Activated CD4-positive, alpha-beta T cell treated with anti-CD3 and anti-CD28 coated beads, Interleukin-2, amount 50 U/mL, for 16 hours (primary cell): ENCODE measurements around the gene MYL3.
"Not testable (repeated sequence)": the region's sequence is repeated elsewhere in the genome, so short reads cannot be mapped to it uniquely, and the experiment has no call there.

Experiments
- DNase-seq: peaks from one replicate; pipeline ENCODE4 v3.0.0-alpha.2; 2020

Gene MYL3

GRCh38 chr3:46849045-46849631, 14.1 kb downstream of the MYL3 start:
- no peak for DNase-seq

DNA sequence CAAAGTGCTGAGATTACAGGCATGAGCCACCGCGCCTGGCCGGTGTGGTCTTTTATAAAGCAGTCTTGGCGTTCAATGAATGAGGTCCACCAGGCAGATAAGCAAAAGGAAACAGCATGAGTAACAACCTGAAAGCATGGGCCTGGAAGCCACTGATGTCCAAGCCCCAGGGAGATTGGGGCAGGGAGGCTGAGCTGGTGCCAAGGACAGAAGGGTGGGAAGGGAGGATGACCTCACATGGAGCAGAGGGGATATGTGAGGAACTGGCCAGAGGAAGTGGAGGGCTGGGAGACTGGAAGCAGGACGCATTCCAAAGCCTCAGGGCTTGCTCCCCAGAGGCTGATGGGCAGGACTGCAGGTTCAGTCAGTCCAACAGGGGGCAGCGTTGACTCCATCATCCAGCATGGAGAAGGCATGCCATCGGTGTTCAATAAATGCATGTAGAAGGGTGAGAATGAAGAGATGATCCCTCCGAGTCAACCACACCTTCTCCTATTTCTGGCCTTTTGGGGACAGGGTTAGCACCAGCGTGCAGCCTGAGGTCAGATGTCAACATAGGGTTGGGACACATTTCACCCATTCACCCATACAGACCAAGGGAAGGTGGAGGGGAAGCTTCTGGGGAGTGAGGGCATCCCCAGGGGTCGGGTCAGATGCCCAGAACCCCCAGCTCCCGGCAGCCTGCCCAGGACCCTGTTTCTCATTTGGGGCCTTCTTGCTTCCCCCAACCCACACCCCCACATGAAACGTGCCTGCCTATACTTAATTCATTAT, 14.8 kb downstream of the MYL3 start:
- DNase-seq: peak; percentile 40

- DNase-seq: no peak
Measured at GRCh38 chr3:46847744-46848143, 15.5 kb downstream of the MYL3 start.

- no peak for DNase-seq
Measured at GRCh38 chr3:46846624-46847542, 16.4 kb downstream of the MYL3 start.

- peak; percentile 70 for DNase-seq
Measured at GRCh38 chr3:46845860-46846623, 17.2 kb downstream of the MYL3 start.

- no peak for DNase-seq
Measured at GRCh38 chr3:46845397-46845859, 17.8 kb downstream of the MYL3 start.

GRCh38 chr3:46844881-46845312, 18.3 kb downstream of the MYL3 start:
- no peak for DNase-seq

- DNase-seq: no peak
Measured at GRCh38 chr3:46844397-46844796, 18.8 kb downstream of the MYL3 start.

GRCh38 chr3:46843508-46843907, 19.7 kb downstream of the MYL3 start:
- no peak for DNase-seq

GRCh38 chr3:46840491-46840890, 22.8 kb downstream of the MYL3 start:
- DNase-seq: no peak

GRCh38 chr3:46838301-46838700, 24.9 kb downstream of the MYL3 start:
- DNase-seq: no peak

- DNase-seq: no peak
Measured at GRCh38 chr3:46835491-46835890, 27.8 kb downstream of the MYL3 start.

DNA sequence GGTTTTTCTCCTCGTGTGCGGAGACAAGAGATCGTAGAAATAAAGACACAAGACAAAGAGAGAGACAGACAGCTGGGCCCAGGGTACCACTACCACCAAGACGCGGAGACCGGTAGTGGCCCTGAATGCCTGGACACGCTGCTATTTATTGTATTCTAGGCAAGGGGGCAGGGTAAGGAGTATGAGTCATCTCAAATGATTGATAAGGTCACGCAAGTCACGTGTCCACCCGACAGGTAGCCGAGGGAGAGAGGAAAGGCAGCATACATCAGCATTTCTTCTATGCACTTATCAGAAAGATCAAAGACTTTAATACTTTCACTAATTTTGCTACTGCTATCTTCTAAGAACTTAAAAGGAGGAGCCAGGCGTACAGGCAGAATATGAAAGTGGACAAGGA, 28.2 kb downstream of the MYL3 start:
- no peak for DNase-seq

GRCh38 chr3:46833346-46834300, 29.6 kb downstream of the MYL3 start:
- DNase-seq: no peak

DNA sequence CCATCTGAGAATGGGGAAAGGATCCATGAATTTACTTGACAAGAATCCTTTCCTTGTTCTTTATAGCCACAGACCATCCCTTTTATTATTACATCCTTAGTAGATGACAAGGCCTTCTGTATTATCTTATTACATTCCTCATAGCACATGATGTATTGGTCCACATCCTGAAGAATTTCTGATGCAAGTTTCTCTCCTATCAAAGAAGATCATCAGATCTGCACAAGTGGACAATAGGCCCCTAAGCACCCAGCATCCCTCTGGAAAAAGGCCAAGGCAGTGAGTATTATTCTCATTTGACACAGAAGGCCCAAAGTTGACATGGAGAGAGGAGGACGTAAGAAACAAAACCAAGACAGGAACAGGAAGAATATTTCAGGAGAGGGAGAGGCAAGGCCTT, 31.4 kb downstream of the MYL3 start:
- DNase-seq: no peak

- no peak for DNase-seq
Measured at GRCh38 chr3:46831316-46831715, 31.9 kb downstream of the MYL3 start.

DNA sequence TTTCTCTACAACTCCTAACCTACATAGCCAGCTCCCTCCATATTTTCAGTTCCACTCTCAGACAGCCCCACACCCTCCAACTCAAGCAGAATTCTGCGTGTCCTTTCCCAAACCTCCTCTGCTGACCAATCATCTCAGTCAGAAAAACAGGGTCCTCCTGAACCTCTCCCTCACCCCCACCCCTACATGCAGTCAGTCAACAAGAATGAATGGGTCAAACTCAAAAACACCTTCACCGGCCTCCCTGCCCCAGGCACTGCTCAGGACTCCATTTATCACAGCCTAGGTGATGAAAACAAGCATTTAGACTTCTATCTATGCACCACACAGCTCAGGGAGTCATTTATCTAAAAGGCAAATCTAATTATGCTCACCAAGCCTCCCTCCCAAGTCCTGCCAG, 32.4 kb downstream of the MYL3 start:
- DNase-seq: no peak

DNA sequence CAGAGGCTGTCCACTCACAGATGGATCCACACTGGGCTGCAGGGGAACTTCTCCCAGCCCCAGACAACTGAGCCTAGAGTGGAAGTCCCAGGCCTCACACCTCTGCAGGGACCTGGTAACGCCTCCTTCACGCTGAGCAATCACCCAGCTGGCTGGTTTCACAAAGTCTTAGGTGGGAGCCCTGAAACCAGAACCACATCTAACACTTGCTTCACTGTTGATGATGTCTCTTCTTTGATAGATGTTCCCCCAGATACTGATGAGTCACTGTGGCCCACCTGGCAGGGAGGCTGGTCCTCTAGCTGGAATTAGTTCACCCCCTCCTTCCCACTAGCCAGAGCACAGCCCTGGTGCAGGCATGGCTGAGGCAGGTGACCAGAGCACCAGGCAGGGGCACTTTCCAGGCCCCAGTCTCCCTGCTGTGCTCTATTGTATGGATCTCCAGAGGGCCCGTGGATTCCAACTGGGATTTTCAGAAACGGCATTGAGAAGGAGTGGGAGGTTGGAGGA, 33.5 kb downstream of the MYL3 start:
- peak; percentile 35 for DNase-seq

DNA sequence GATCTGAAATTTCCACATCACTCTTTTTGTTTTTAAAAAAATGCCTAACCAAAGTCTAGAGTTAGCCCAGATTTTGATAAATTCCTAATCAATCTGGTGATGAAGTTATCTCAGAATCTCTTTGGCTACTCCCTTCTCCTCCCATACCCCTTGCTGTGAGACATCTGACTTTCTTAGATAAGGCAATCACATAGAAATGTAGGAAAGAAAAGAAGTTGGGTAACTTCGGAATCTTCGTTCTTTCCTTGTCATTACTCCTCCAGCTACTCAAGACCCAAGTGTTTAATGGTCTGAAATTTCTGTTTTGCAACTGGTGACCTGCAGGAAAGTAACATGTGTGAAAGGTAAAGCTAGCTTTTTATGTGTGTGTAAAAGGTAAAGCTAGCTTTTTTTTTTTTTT, 37.8 kb downstream of the MYL3 start:
- no peak for DNase-seq

DNA sequence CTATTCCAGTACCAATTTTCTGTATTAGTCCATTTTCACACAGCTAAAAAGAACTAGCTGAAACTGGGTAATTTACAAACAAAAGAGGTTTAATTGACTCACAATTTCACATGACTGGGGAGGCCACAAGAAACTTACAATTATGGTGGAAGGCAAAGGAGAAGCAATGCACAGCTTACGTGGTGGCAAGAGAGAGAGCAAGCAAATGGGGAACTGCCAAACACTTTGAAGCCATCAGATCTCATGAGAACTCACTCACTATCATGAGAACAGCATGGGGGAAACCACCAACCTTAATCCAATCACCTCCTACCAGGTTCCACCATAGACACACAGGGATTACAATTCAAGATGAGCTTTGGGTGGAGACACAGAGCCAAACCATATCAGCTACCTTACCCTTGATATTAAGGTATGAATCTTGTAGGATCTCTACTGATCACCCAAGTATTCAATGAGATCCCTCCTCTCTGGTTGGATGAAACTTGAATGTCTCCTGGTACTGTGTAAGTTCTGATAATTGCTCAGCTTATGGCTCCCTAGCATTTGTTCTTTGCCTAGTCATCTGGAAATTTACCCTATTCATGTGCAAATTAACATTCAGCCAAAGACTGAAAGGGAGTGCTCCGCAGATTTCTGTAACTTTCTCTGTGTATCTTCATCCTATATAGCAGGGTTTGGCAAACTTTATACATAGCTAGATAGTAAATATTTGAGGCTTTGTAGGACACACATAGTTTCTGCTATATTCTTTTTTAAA, 38.9 kb downstream of the MYL3 start:
- no peak for DNase-seq

DNA sequence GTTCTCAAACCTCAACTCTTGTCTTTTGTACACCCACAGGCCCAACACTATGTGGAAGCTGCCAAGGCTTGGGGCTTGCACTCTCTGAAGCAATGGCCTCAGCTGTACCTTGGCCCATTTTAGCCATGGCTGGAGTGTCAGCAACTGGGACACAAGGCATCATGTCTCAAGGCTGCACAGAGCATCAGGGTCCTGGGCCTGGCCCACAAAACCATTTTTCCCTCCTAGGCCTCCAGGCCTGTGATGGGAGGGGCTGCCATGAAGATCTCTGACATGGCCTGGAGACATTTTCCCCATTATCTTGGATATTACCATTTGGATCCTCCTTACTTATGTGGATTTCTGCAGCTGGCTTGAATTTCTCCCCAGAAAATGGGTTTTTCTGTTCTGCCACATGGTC, 39.9 kb downstream of the MYL3 start:
- DNase-seq: not testable (repeated sequence)
